HEK293 (cell line): ENCODE data around the gene ASMTL.

Experiments used
- SCRT1 ChIP-seq: fragments of 450-650 bp; formaldehyde crosslinking; IDR thresholded peaks from 2 replicates; pipeline ENCODE4 v1.5.1; 2016; ENCODE audit warnings: missing biosample characterization, missing genetic modification characterization, borderline replicate concordance
- SCRT2 ChIP-seq: fragments of 450-650 bp; formaldehyde crosslinking; IDR thresholded peaks from 2 replicates; pipeline ENCODE4 v1.5.1; 2016; ENCODE audit warnings: missing biosample characterization, missing genetic modification characterization
- SP2 ChIP-seq: fragments of 450-650 bp; formaldehyde crosslinking; IDR thresholded peaks from 2 replicates; pipeline ENCODE4 v1.5.1; 2016; ENCODE audit warnings: missing biosample characterization, missing genetic modification characterization
- YY1 ChIP-seq: fragments of 450-650 bp; formaldehyde crosslinking; IDR thresholded peaks from 2 replicates; pipeline ENCODE4 v1.5.1; 2018; ENCODE audit warnings: missing biosample characterization, missing genetic modification characterization
- ZBTB21 ChIP-seq: fragments of 450-650 bp; formaldehyde crosslinking; IDR thresholded peaks from 2 replicates; pipeline ENCODE4 v1.5.1; 2017; ENCODE audit warnings: missing biosample characterization, missing genetic modification characterization
- ZNF184 ChIP-seq: fragments of 450-650 bp; IDR thresholded peaks from 2 replicates; pipeline ENCODE4 v1.5.1; 2018; ENCODE audit warnings: missing biosample characterization, mild to moderate bottlenecking, missing genetic modification characterization
- ZNF341 ChIP-seq: fragments of 450-650 bp; formaldehyde crosslinking; IDR thresholded peaks from 2 replicates; pipeline ENCODE4; 2016; ENCODE audit warnings: low read depth, missing biosample characterization, missing genetic modification characterization
- ZNF76 ChIP-seq: fragments of 450-650 bp; formaldehyde crosslinking; IDR thresholded peaks from 2 replicates; pipeline ENCODE4; 2016; ENCODE audit warnings: low read depth, missing biosample characterization, missing genetic modification characterization, borderline replicate concordance
- TF ChIP-seq, protein P1 (sequence below): fragments of 450-650 bp; formaldehyde crosslinking; IDR thresholded peaks from 2 replicates; pipeline ENCODE4 v1.5.1; 2016; ENCODE audit warnings: missing biosample characterization, missing genetic modification characterization
- TF ChIP-seq, protein P2 (sequence below): fragments of 450-650 bp; formaldehyde crosslinking; IDR thresholded peaks from 2 replicates; pipeline ENCODE4 v1.5.1; 2016; ENCODE audit warnings: missing biosample characterization, missing genetic modification characterization

GRCh38 chrX:1422135-1422465, 30.6 kb downstream of the ASMTL start:
- TF ChIP-seq YY1 (tag by site-specific recombination) (no peak), ZNF76 (tag by site-specific recombination) (no peak), ZNF341 (no peak), ZNF184 (no peak), SP2 (tag by site-specific recombination) (no peak), SCRT1 (tag by site-specific recombination) (no peak), ZBTB21 (tag by site-specific recombination) (no peak), SCRT2 (no peak)
- TF ChIP-seq, protein P1, sequence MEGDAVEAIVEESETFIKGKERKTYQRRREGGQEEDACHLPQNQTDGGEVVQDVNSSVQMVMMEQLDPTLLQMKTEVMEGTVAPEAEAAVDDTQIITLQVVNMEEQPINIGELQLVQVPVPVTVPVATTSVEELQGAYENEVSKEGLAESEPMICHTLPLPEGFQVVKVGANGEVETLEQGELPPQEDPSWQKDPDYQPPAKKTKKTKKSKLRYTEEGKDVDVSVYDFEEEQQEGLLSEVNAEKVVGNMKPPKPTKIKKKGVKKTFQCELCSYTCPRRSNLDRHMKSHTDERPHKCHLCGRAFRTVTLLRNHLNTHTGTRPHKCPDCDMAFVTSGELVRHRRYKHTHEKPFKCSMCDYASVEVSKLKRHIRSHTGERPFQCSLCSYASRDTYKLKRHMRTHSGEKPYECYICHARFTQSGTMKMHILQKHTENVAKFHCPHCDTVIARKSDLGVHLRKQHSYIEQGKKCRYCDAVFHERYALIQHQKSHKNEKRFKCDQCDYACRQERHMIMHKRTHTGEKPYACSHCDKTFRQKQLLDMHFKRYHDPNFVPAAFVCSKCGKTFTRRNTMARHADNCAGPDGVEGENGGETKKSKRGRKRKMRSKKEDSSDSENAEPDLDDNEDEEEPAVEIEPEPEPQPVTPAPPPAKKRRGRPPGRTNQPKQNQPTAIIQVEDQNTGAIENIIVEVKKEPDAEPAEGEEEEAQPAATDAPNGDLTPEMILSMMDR (tag by site-specific recombination): no peak
- TF ChIP-seq, protein P2, sequence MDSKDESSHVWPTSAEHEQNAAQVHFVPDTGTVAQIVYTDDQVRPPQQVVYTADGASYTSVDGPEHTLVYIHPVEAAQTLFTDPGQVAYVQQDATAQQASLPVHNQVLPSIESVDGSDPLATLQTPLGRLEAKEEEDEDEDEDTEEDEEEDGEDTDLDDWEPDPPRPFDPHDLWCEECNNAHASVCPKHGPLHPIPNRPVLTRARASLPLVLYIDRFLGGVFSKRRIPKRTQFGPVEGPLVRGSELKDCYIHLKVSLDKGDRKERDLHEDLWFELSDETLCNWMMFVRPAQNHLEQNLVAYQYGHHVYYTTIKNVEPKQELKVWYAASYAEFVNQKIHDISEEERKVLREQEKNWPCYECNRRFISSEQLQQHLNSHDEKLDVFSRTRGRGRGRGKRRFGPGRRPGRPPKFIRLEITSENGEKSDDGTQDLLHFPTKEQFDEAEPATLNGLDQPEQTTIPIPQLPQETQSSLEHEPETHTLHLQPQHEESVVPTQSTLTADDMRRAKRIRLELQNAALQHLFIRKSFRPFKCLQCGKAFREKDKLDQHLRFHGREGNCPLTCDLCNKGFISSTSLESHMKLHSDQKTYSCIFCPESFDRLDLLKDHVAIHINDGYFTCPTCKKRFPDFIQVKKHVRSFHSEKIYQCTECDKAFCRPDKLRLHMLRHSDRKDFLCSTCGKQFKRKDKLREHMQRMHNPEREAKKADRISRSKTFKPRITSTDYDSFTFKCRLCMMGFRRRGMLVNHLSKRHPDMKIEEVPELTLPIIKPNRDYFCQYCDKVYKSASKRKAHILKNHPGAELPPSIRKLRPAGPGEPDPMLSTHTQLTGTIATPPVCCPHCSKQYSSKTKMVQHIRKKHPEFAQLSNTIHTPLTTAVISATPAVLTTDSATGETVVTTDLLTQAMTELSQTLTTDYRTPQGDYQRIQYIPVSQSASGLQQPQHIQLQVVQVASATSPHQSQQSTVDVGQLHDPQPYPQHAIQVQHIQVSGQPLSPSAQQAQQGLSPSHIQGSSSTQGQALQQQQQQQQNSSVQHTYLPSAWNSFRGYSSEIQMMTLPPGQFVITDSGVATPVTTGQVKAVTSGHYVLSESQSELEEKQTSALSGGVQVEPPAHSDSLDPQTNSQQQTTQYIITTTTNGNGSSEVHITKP (tag by site-specific recombination): no peak
